Psoas muscle (tissue), 8 donors: Measurements from ENCODE around the gene FBXW12. TPM values are rescaled to one million over a fixed set of nuclear protein-coding genes. Genes with fewer than 3 reads are reported as not detected.

Experiments used
- ATAC-seq, 4 donors: fragments of 200-7000 bp; cut with Tn5 transposase; one replicate each; pipeline ENCODE4 v1.9.1; 2020; ENCODE audit warnings: moderate library complexity in 3 of 4, mild to moderate bottlenecking in 2 of 4
- DNase-seq, 2 donors: peaks; one replicate each; pipeline ENCODE4 v3.0.0-alpha.2; 2020
- H3K27ac ChIP-seq: fragments of 200-600 bp; one replicate; pipeline ENCODE4 v1.8.0; 2022
- H3K27me3 ChIP-seq, 3 donors: fragments of 200-600 bp in 1 of 3; one replicate each; pipeline versions ENCODE4 v1.6.1 to v1.8.0; 2013 to 2022; ENCODE audit warnings: low read length in 2 of 3, mild to moderate bottlenecking in 2 of 3, moderate library complexity in 1 of 3; ENCODE audit not compliant: insufficient read depth in 3 of 3
- H3K36me3 ChIP-seq, 2 donors: fragments of 200-600 bp in 1 of 2; one replicate each; pipeline versions ENCODE4 v1.6.1 to v1.8.0; 2013 to 2022; ENCODE audit warnings: low read depth in 1 of 2, mild to moderate bottlenecking in 1 of 2, moderate library complexity in 1 of 2; ENCODE audit not compliant: insufficient read depth in 1 of 2
- H3K4me1 ChIP-seq: fragments of 200-600 bp; one replicate; pipeline ENCODE4 v1.8.0; 2022
- H3K4me3 ChIP-seq: fragments of 200-600 bp; one replicate; pipeline ENCODE4 v1.8.0; 2022; ENCODE audit warnings: mild to moderate bottlenecking
- H3K9me3 ChIP-seq: fragments of 200-600 bp; one replicate; pipeline ENCODE4 v1.8.0; 2022
- WGBS, 3 donors: extraction: QIAGEN DNeasy Blood & Tissue Kit; methylation state at CpG; one replicate each; pipeline versions ENCODE4 v1.1.6 to v1.1.7; 2013; 5-methylcytosine and 5-hydroxymethylcytosine counted together
- intact Hi-C, 2 donors: fragments of 100-400 bp; cut with DNase I; formaldehyde crosslinking; loops; one replicate each; pipeline versions ENCODE4 v1.11.0 to v1.14.2; 2022
- polyA plus RNA-seq, 3 donors: library from polyadenylated mRNA; stranded (reverse); fragments of 200-250 nt; gene quantifications; one replicate each; pipeline ENCODE4 v1.2.3, GENCODE V29; 2013
- total RNA-seq, 4 donors: library from RNA; stranded (reverse); fragmentation: NEBNext Ultra II Directional in 2 of 4; extraction: Animal tissue kit (Norgen Biotek cat#: 25700) in 2 of 4; gene quantifications; one replicate each; pipeline versions ENCODE4 v1.2.1 to v1.2.4, GENCODE V29; 2021 to 2023
- TF ChIP-seq, protein P1 (sequence below): fragments of 200-600 bp; IDR thresholded peaks from one replicate; pipeline ENCODE4 v1.8.0; 2022; ENCODE audit warnings: antibody characterized with exemption
- donor health status: healthy with polysubstance abuse.
- donor health status: DM: no; HTN: no; CAD: no; lungs with moderate emphysema.
- donor health status: Bipolar disorder and iron deficiency.
- donor health status: healthy.
- donor health status: DM: yes; HTN: yes; CAD: no.
- donor health status: DM: no; HTN: no; CAD: no.
- donor health status: DM: no; HTN: no; CAD: no.
- donor health status: DM: yes; HTN: yes; CAD: no.

Gene FBXW12
- total and polyA plus RNA-seq, 7 donors, result 0.01 TPM; not detected in 6

DNA sequence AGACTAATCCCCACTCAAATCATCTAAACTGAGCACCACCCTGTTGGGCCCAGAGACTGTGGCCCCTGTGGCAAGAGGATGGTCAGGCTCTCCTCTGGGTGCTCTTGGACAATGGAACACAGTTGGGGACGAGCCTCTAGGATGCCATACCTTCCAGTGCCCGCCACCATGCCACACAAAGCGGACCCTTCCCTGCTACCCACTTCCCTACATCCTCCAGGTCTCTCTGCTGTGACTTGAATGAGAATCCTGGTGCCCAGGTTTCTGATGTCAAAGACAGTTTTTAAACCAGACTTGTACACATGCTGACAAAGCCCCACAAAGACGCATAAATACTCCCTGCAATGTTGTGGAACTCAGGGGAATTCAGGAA lies 63.2 kb downstream of the FBXW12 start:
- peaks cover 9% of the 10 kb centered on the region for H3K4me1 ChIP-seq
- DNase-seq, result no peak
- peaks cover 3 to 27% of the 10 kb centered on the region in 2 donors for H3K36me3 ChIP-seq
- H3K27me3 ChIP-seq, result no peaks in the 10 kb centered on the region
- H3K4me3 ChIP-seq, result no peak overlapping the region
- TF ChIP-seq, protein P1, sequence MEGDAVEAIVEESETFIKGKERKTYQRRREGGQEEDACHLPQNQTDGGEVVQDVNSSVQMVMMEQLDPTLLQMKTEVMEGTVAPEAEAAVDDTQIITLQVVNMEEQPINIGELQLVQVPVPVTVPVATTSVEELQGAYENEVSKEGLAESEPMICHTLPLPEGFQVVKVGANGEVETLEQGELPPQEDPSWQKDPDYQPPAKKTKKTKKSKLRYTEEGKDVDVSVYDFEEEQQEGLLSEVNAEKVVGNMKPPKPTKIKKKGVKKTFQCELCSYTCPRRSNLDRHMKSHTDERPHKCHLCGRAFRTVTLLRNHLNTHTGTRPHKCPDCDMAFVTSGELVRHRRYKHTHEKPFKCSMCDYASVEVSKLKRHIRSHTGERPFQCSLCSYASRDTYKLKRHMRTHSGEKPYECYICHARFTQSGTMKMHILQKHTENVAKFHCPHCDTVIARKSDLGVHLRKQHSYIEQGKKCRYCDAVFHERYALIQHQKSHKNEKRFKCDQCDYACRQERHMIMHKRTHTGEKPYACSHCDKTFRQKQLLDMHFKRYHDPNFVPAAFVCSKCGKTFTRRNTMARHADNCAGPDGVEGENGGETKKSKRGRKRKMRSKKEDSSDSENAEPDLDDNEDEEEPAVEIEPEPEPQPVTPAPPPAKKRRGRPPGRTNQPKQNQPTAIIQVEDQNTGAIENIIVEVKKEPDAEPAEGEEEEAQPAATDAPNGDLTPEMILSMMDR, result no peak
- intact Hi-C loops, result loop anchor here in 1 of 2 donors (1.0 to 5.0 kb wide), 2 partner anchors 34 to 243 kb away; no protein-coding TSS in a partner anchor
- H3K27ac ChIP-seq, result no peak overlapping the region
- no peak for ATAC-seq
- H3K9me3 ChIP-seq, result no peaks in the 10 kb centered on the region
- WGBS, 3 donors, result 89 to 91% (median 90%) methylated on average over 4 of the region's 4 CpGs

DNA sequence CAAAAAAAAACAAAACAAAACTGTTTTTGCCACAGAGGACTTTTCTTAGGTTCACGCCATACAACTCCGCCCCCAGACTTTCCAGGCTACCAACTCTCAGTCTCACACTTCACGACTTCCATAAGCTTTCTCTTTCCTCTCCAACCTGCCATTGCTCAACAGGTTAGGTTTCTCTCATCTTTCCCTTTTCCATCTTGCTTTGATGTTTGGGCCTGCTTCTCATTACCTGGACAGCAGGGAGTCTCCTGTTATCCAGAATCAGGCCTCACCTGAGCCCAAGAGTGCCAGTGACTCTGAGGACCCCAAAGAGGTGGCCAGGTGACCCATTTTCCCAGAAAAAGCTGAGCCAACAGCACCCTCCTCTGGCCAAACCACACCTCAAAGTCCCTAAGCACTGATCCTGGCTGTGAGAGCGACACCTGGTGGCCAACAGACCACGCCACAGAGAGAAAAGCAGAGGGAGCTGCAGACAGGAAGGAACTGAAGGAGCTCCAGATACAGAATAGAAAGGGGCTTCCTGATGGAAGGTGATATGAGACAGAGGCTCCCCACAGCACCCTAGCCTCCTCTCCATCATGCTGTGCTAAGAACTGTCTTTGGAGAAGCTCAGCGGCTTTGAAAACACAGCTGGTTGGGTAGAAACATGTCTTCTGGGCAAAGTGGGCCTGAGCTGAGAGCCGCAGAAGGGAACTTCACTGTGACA lies 63.9 kb downstream of the FBXW12 start:
- no peak overlapping the region for H3K27ac ChIP-seq
- intact Hi-C loops, result loop anchor here (1.0 to 5.0 kb wide), 4 partner anchors 35 to 244 kb away; no protein-coding TSS in a partner anchor

GRCh38 chr3:48436477-48436787 lies 64.4 kb downstream of the FBXW12 start:
- no peak for DNase-seq
- Histone ChIP-seq H3K4me1 (peaks cover 15% of the 10 kb centered on the region), H3K27me3 (no peaks in the 10 kb centered on the region), H3K9me3 (no peaks in the 10 kb centered on the region), H3K27ac (no peak overlapping the region), H3K4me3 (no peak overlapping the region), H3K36me3 (peaks cover 3 to 30% of the 10 kb centered on the region in 2 donors)
- WGBS, 3 donors, result 0 to 75% (median 70%) methylated on average over 1 of the region's 1 CpG
- intact Hi-C loops, result loop anchor here (1.0 to 5.0 kb wide), 3 partner anchors 163 to 244 kb away; no protein-coding TSS in a partner anchor
- no peak for ATAC-seq
- TF ChIP-seq, protein P1, result no peak

More for the DNA sequence above, 63.9 kb downstream of the FBXW12 start:
- no peaks in the 10 kb centered on the region for H3K27me3 ChIP-seq
- 48 to 51% (median 49%) methylated on average over 7 of the region's 7 CpGs for WGBS, 3 donors
- ATAC-seq (peak; percentile 64 to 67 (median 64)), DNase-seq (peak; percentile 83 to 89)
- H3K9me3 ChIP-seq, result no peaks in the 10 kb centered on the region
- TF ChIP-seq, protein P1, result peak; percentile 99
- H3K4me3 ChIP-seq, result no peak overlapping the region
- H3K4me1 ChIP-seq, result peaks cover 10% of the 10 kb centered on the region
- peaks cover 3 to 27% of the 10 kb centered on the region in 2 donors for H3K36me3 ChIP-seq

DNA sequence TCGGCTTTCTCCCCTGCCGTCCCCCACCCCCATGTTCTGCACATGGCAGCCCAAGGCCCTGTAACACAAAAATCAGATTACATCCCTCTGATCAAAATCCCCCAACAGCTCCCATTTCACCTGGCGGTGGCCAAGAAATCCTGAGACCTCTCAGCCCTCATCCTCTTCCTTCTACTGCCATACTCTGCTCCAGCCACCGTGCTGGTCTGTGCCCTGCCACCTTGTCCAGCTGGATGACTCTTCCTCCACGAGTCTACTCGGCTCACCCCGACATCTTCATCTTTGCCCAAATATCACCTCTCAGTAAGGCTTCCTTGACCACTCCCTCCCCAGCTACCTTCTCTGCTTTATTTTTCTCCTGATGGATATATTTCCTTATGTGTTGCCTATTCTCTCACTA lies 64.8 kb downstream of the FBXW12 start:
- WGBS, 3 donors, result 79 to 89% (median 86%) methylated on average over 7 of the region's 7 CpGs
- peaks cover 19% of the 10 kb centered on the region for H3K4me1 ChIP-seq
- TF ChIP-seq, protein P1, result no peak
- no peak overlapping the region for H3K27ac ChIP-seq
- ATAC-seq, result no peak
- no peaks in the 10 kb centered on the region for H3K9me3 ChIP-seq
- intact Hi-C loops, result loop anchor here (1.0 to 5.0 kb wide), 3 partner anchors 164 to 245 kb away; no protein-coding TSS in a partner anchor
- peaks cover 3 to 32% of the 10 kb centered on the region in 2 donors for H3K36me3 ChIP-seq
- no peak overlapping the region for H3K4me3 ChIP-seq
- DNase-seq, result no peak
- H3K27me3 ChIP-seq, result no peaks in the 10 kb centered on the region
